GM10248 (cell line): ENCODE data around the gene BHLHE41.

ENCODE experiments used
- CTCF ChIA-PET: fragments of 300-600 bp; sonication (Branson Sonifier 250); formaldehyde crosslinking; extraction: SDS; loops from one replicate; lab custom pipeline; 2021; ENCODE audit warnings: antibody characterized with exemption; lab: Yijun Ruan, JAX
- POLR2A ChIA-PET: fragments of 350-650 bp; sonication (Branson Sonifier 250); formaldehyde crosslinking; extraction: SDS; loops from one replicate; lab custom pipeline; 2020; ENCODE audit warnings: antibody characterized with exemption; lab: Yijun Ruan, JAX
- DNase-seq: peaks from one replicate; pipeline ENCODE4 v3.0.0; 2012; ENCODE audit errors: extremely low spot score
- TF ChIP-seq, protein P1 (sequence below): IDR thresholded peaks from 2 replicates; pipeline ENCODE4 v1.5.1; 2012; ENCODE audit warnings: mild to moderate bottlenecking, low read depth; ENCODE audit errors: extremely low read depth, missing control alignments, control extremely low read depth

The BHLHE41 gene

GRCh38 chr12:26152507-26153102 lies 27.8 kb upstream of the BHLHE41 start:
- no peak for DNase-seq
- CTCF ChIA-PET, result interaction anchor here (0.8 to 2.0 kb wide), 5 partner anchors 8 to 34 kb away, joined by 3 to 7 read pairs (median 3); no protein-coding TSS in a partner anchor

GRCh38 chr12:26150736-26151450 lies 26.1 kb upstream of the BHLHE41 start:
- ChIA-PET CTCF (interaction anchor here (1.2 to 1.3 kb wide), 2 partner anchors 12 to 14 kb away, joined by 3 read pairs; no protein-coding TSS in a partner anchor), POLR2A (no interaction called here)
- TF ChIP-seq, protein P1, sequence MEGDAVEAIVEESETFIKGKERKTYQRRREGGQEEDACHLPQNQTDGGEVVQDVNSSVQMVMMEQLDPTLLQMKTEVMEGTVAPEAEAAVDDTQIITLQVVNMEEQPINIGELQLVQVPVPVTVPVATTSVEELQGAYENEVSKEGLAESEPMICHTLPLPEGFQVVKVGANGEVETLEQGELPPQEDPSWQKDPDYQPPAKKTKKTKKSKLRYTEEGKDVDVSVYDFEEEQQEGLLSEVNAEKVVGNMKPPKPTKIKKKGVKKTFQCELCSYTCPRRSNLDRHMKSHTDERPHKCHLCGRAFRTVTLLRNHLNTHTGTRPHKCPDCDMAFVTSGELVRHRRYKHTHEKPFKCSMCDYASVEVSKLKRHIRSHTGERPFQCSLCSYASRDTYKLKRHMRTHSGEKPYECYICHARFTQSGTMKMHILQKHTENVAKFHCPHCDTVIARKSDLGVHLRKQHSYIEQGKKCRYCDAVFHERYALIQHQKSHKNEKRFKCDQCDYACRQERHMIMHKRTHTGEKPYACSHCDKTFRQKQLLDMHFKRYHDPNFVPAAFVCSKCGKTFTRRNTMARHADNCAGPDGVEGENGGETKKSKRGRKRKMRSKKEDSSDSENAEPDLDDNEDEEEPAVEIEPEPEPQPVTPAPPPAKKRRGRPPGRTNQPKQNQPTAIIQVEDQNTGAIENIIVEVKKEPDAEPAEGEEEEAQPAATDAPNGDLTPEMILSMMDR, result no peak
- DNase-seq, result no peak

More at GRCh38 chr12:26152507-26153102, 27.8 kb upstream of the BHLHE41 start:
- TF ChIP-seq, protein P1, result no peak
- POLR2A ChIA-PET, result no interaction called here

- CTCF ChIA-PET, result interaction anchor here (1.0 to 1.5 kb wide), 4 partner anchors 13 to 31 kb away, joined by 3 to 5 read pairs (median 3); no protein-coding TSS in a partner anchor
- TF ChIP-seq, protein P1, result no peak
- POLR2A ChIA-PET, result no interaction called here
- DNase-seq, result no peak
These were observed 25.2 kb upstream of the BHLHE41 start for GRCh38 chr12:26149968-26150500.

GRCh38 chr12:26148291-26148690 lies 23.5 kb upstream of the BHLHE41 start:
- DNase-seq, result no peak
- POLR2A ChIA-PET, result no interaction called here
- TF ChIP-seq, protein P1, result no peak
- CTCF ChIA-PET, result interaction anchor here (0.8 to 1.7 kb wide), 4 partner anchors 8 to 29 kb away, joined by 3 to 5 read pairs (median 4); no protein-coding TSS in a partner anchor

DNA sequence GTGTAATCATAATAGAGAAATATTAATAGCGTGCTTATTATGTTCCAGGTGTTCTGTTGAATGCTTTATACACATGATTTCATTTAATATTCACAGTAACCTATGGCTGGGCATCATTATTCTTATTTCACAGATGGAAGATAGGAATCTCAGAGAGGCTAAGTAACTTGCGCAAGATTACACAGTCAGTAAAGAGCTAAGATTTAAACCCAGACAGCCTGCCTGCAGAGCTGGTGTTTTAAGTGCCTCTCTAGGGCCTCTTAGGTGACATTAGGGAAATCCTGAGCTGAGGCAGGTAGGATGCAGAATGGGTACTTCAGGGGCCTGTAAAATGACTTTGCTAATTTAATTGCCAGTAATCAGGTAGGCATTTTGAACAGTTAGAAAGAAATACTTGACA lies 18.5 kb upstream of the BHLHE41 start:
- POLR2A ChIA-PET, result no interaction called here
- TF ChIP-seq, protein P1, result no peak
- DNase-seq, result no peak
- CTCF ChIA-PET, result interaction anchor here (0.7 to 1.9 kb wide), 5 partner anchors 10 to 24 kb away, joined by 3 to 7 read pairs (median 4); no protein-coding TSS in a partner anchor

GRCh38 chr12:26138860-26139259 lies 14.0 kb upstream of the BHLHE41 start:
- no peak for DNase-seq
- ChIA-PET POLR2A (no interaction called here), CTCF (no interaction called here)
- TF ChIP-seq, protein P1, result no peak
